HepG2 (cell line): ENCODE measurements around the gene TALDO1. TPM values are rescaled to one million over a fixed set of nuclear protein-coding genes. Genes with fewer than 3 reads are reported as not detected.

Source experiments
- ATAD3A ChIP-seq: sonication (generic); formaldehyde crosslinking; IDR thresholded peaks from 2 replicates; pipeline ENCODE4 v1.4.0; 2020; ENCODE audit warnings: missing genetic modification reagents
- BRCA1 ChIP-seq: sonication (generic); formaldehyde crosslinking; IDR thresholded peaks from 2 replicates; pipeline ENCODE4 v1.4.0; 2020; ENCODE audit warnings: missing genetic modification reagents
- CEBPG ChIP-seq: IDR thresholded peaks from 2 replicates; pipeline ENCODE4 v1.6.1; 2016
- DNMT1 ChIP-seq: sonication (generic); formaldehyde crosslinking; IDR thresholded peaks from 2 replicates; pipeline ENCODE4 v1.5.1; 2020; ENCODE audit warnings: mild to moderate bottlenecking, missing genetic modification reagents
- GTF3A ChIP-seq: sonication (generic); formaldehyde crosslinking; conservative IDR thresholded peaks from 2 replicates; pipeline ENCODE4 v1.4.0; 2020; ENCODE audit warnings: mild to moderate bottlenecking, missing genetic modification reagents
- HDAC2 ChIP-seq: sonication (generic); formaldehyde crosslinking; IDR thresholded peaks from 2 replicates; pipeline ENCODE4 v1.4.0; 2020; ENCODE audit warnings: missing genetic modification reagents
- HOMEZ ChIP-seq: IDR thresholded peaks from 2 replicates; pipeline ENCODE4 v1.6.1; 2016; ENCODE audit warnings: low read depth
- MTF2 ChIP-seq: sonication (generic); formaldehyde crosslinking; IDR thresholded peaks from 2 replicates; pipeline ENCODE4 v1.5.0; 2020; ENCODE audit warnings: missing genetic modification reagents, borderline replicate concordance
- PCBP2 ChIP-seq: fragments of 200-400 bp; formaldehyde crosslinking; optimal IDR thresholded peaks from 2 replicates; pipeline ENCODE3; 2018; ENCODE audit warnings: low read length, low read depth; ENCODE audit not compliant: poor library complexity, severe bottlenecking
- SKIL ChIP-seq: sonication (generic); formaldehyde crosslinking; IDR thresholded peaks from 2 replicates; pipeline ENCODE4 v1.8.0; 2022; ENCODE audit warnings: missing genetic modification reagents, mild to moderate bottlenecking, moderate library complexity, borderline replicate concordance
- YEATS4 ChIP-seq: sonication (generic); formaldehyde crosslinking; IDR thresholded peaks from 2 replicates; pipeline ENCODE4 v1.4.0; 2020; ENCODE audit warnings: missing genetic modification reagents, borderline replicate concordance
- ZBTB3 ChIP-seq: sonication (generic); formaldehyde crosslinking; IDR thresholded peaks from 2 replicates; pipeline ENCODE4 v1.4.0; 2020; ENCODE audit warnings: low read depth, mild to moderate bottlenecking, moderate library complexity, missing genetic modification reagents, borderline replicate concordance
- ZNF441 ChIP-seq: sonication (generic); formaldehyde crosslinking; IDR thresholded peaks from 2 replicates; pipeline ENCODE4 v1.7.0; 2021; ENCODE audit warnings: missing genetic modification reagents, borderline replicate concordance
- ZNF550 ChIP-seq: sonication (generic); formaldehyde crosslinking; IDR thresholded peaks from 2 replicates; pipeline ENCODE4 v1.4.0; 2020; ENCODE audit warnings: mild to moderate bottlenecking, missing genetic modification reagents, borderline replicate concordance
- ZNF564 ChIP-seq: sonication (generic); formaldehyde crosslinking; IDR thresholded peaks from 2 replicates; pipeline ENCODE4 v1.8.1; 2023; ENCODE audit warnings: mild to moderate bottlenecking, missing genetic modification reagents
- ZNF772 ChIP-seq: sonication (generic); formaldehyde crosslinking; IDR thresholded peaks from 2 replicates; pipeline ENCODE4 v1.5.0; 2020; ENCODE audit warnings: mild to moderate bottlenecking, missing genetic modification reagents
- ZNF879 ChIP-seq: sonication (generic); formaldehyde crosslinking; IDR thresholded peaks from 2 replicates; pipeline ENCODE4 v1.8.1; 2023; ENCODE audit warnings: missing genetic modification reagents
- ZSCAN5A ChIP-seq: sonication (generic); formaldehyde crosslinking; IDR thresholded peaks from 2 replicates; pipeline ENCODE4 v1.8.0; 2022; ENCODE audit warnings: mild to moderate bottlenecking, missing genetic modification reagents, borderline replicate concordance
- polyA plus RNA-seq, 8 experiments: library from polyadenylated mRNA; depleted of rRNA in 3 of 8; stranded (reverse) in 7 of 8; unstranded in 1 of 8; fragments of >200 nt; fragmentation: Illumina TruSeq in 4 of 8; extraction: Trizol in 4 of 8; gene quantifications; 2 replicates each; pipeline versions ENCODE4 v1.2.1 to v1.2.3, GENCODE V29; 2011 to 2016; ENCODE audit warnings: low read depth in 4 of 8, missing spikeins in 1 of 8, mixed read lengths in 1 of 8; ENCODE audit not compliant: insufficient read depth in 1 of 8
- total RNA-seq, 5 experiments: library from RNA; depleted of rRNA; stranded (reverse); fragments of >200 nt; fragmentation: Illumina TruSeq; extraction: Trizol; gene quantifications; 2 replicates each; pipeline ENCODE4 v1.2.3, GENCODE V29; 2016; ENCODE audit warnings: low read depth in 1 of 5

The TALDO1 gene
- total and polyA plus RNA-seq, 2 of the 13 experiments (the other 11 are each of a cell fraction or from before 2014, with no cell fraction given): 107 to 240 TPM

GRCh38 chr11:808427-809286 lies 61.4 kb downstream of the TALDO1 start (continued):
- TF ChIP-seq HDAC2 (CRISPR knock-in tag): no peak
- TF ChIP-seq BRCA1 (CRISPR knock-in tag): 0 out of 2 replicates have a peak, but pooled peaks have one; percentile 20
- no peak for TF ChIP-seq ZBTB3 (CRISPR knock-in tag)
- no peak for TF ChIP-seq ZNF550 (CRISPR knock-in tag)
- TF ChIP-seq ATAD3A (CRISPR knock-in tag): no peak
- no peak for TF ChIP-seq ZNF772 (CRISPR knock-in tag)
- no peak for TF ChIP-seq PCBP2
- peak; percentile 43; the same call in 1 of the 2 replicates for TF ChIP-seq HOMEZ (CRISPR knock-in tag)
- TF ChIP-seq CEBPG (CRISPR knock-in tag): no peak
- no peak for TF ChIP-seq SKIL (CRISPR knock-in tag)
- TF ChIP-seq ZSCAN5A: no peak
- TF ChIP-seq MTF2: 0 out of 2 replicates have a peak, but pooled peaks have one; percentile 62
- TF ChIP-seq GTF3A (CRISPR knock-in tag): no peak
- TF ChIP-seq ZNF879 (CRISPR knock-in tag): no peak
- TF ChIP-seq ZNF564 (CRISPR knock-in tag): 0 out of 2 replicates have a peak, but pooled peaks have one; percentile 15
- no peak for TF ChIP-seq ZNF441
- no peak for TF ChIP-seq DNMT1 (CRISPR knock-in tag)
- no peak for TF ChIP-seq YEATS4 (CRISPR knock-in tag)
